ENCODE data around the gene ARHGAP29.

GRCh38 chr1:94132111-94132510, 105.3 kb downstream of the ARHGAP29 start:
- TF ChIP-seq CTCF (conservative IDR thresholded peaks at IDR 0.05; ENCODE audit: low read length) = no peak
- no peak for TF ChIP-seq EZH2phosphoT487 (IDR thresholded peaks at IDR 0.05; ENCODE audit: borderline replicate concordance)

All from Loucy (cell line).